SJSA1 (cell line): ENCODE data around the gene KCNQ1. TPM values are rescaled to one million over a fixed set of nuclear protein-coding genes. Genes with fewer than 3 reads are reported as not detected.
A peak's percentile ranks its signal among the peaks of the same experiment; 100 is the strongest.

Source experiments
- DNase-seq, 2 experiments: peaks; one replicate each; pipeline ENCODE4 v3.0.0-alpha.2; 2015 to 2020; ENCODE audit warnings: low spot score in 2 of 2, low read depth in 1 of 2
- H3K27ac ChIP-seq: fragments of 250-450 bp; sonication (Bioruptor Pico); 2 replicates; pipeline ENCODE4 v1.5.1; 2020; ENCODE audit warnings: mild to moderate bottlenecking, moderate library complexity
- H3K27me3 ChIP-seq: fragments of 250-450 bp; sonication (Bioruptor Pico); replicated peaks from 2 replicates; pipeline ENCODE4 v1.5.1; 2020; ENCODE audit warnings: mild to moderate bottlenecking, moderate library complexity
- H3K36me3 ChIP-seq: fragments of 250-450 bp; sonication (Bioruptor Pico); 2 replicates; pipeline ENCODE4 v1.5.1; 2020; ENCODE audit warnings: mild to moderate bottlenecking
- H3K4me1 ChIP-seq: fragments of 250-450 bp; sonication (Bioruptor Pico); replicated peaks from 2 replicates; pipeline ENCODE4 v1.6.1; 2021; ENCODE audit warnings: mild to moderate bottlenecking
- H3K4me3 ChIP-seq: fragments of 250-450 bp; sonication (Bioruptor Pico); 2 replicates; pipeline ENCODE4 v1.5.1; 2020; ENCODE audit warnings: mild to moderate bottlenecking
- H3K9me3 ChIP-seq: fragments of 250-450 bp; sonication (Bioruptor Pico); replicated peaks from 2 replicates; pipeline ENCODE4 v1.5.1; 2020; ENCODE audit warnings: mild to moderate bottlenecking
- total RNA-seq: library from RNA; depleted of rRNA; stranded (reverse); fragments of >200 nt; shearing (Covaris generic); gene quantifications from 2 replicates; pipeline ENCODE4 v1.2.3, GENCODE V29; 2014

KCNQ1 gene
- total RNA-seq, 1 experiment from 2014 or later = not detected

- H3K27me3 ChIP-seq = no peaks in the 10 kb centered on the region
- peaks cover 35% of the 10 kb centered on the region for H3K36me3 ChIP-seq
- no peaks in the 10 kb centered on the region for H3K9me3 ChIP-seq
- peaks cover 10% of the 10 kb centered on the region for H3K4me1 ChIP-seq
- DNase-seq = peak in 1 of 2 experiments; percentile 38
- H3K4me3 ChIP-seq = no peak overlapping the region
- H3K27ac ChIP-seq = no peak overlapping the region
Measured at GRCh38 chr11:2670541-2671100, 225.8 kb downstream of the KCNQ1 start.

- Histone ChIP-seq H3K27ac (no peak overlapping the region), H3K4me1 (peaks cover 10% of the 10 kb centered on the region), H3K36me3 (peaks cover 35% of the 10 kb centered on the region), H3K4me3 (no peak overlapping the region), H3K9me3 (no peaks in the 10 kb centered on the region), H3K27me3 (no peaks in the 10 kb centered on the region)
- peak in 1 of 2 experiments; percentile 37 for DNase-seq
Measured at GRCh38 chr11:2671748-2672147, 226.9 kb downstream of the KCNQ1 start.

GRCh38 chr11:2672553-2673249 is 227.9 kb downstream of the KCNQ1 start:
- peak in 1 of 2 experiments; percentile 35 for DNase-seq
- H3K36me3 ChIP-seq = peaks cover 35% of the 10 kb centered on the region
- H3K4me3 ChIP-seq = no peak overlapping the region
- H3K4me1 ChIP-seq = peaks cover 10% of the 10 kb centered on the region
- no peak overlapping the region for H3K27ac ChIP-seq
- H3K27me3 ChIP-seq = no peaks in the 10 kb centered on the region
- no peaks in the 10 kb centered on the region for H3K9me3 ChIP-seq

- Histone ChIP-seq H3K9me3 (no peaks in the 10 kb centered on the region), H3K27ac (no peak overlapping the region), H3K36me3 (peaks cover 31% of the 10 kb centered on the region), H3K27me3 (no peaks in the 10 kb centered on the region), H3K4me3 (no peak overlapping the region), H3K4me1 (peaks cover 10% of the 10 kb centered on the region)
- peak in 1 of 2 experiments; percentile 31 for DNase-seq
Measured at GRCh38 chr11:2673250-2673610, 228.4 kb downstream of the KCNQ1 start.

- H3K4me3 ChIP-seq = no peak overlapping the region
- peaks cover 25% of the 10 kb centered on the region for H3K36me3 ChIP-seq
- no peaks in the 10 kb centered on the region for H3K9me3 ChIP-seq
- H3K4me1 ChIP-seq = peaks cover 10% of the 10 kb centered on the region
- no peak overlapping the region for H3K27ac ChIP-seq
- peak; percentile 38 to 54 for DNase-seq
- no peaks in the 10 kb centered on the region for H3K27me3 ChIP-seq
Measured at GRCh38 chr11:2673871-2674471, 229.2 kb downstream of the KCNQ1 start.

- Histone ChIP-seq H3K36me3 (peaks cover 21% of the 10 kb centered on the region), H3K4me3 (no peak overlapping the region), H3K27me3 (no peaks in the 10 kb centered on the region), H3K27ac (no peak overlapping the region), H3K9me3 (no peaks in the 10 kb centered on the region), H3K4me1 (peaks cover 10% of the 10 kb centered on the region)
- peak in 1 of 2 experiments; percentile 37 for DNase-seq
Measured at GRCh38 chr11:2674658-2675131, 229.9 kb downstream of the KCNQ1 start.

GRCh38 chr11:2675540-2675939 is 230.7 kb downstream of the KCNQ1 start:
- DNase-seq = peak in 1 of 2 experiments; percentile 39
- H3K4me3 ChIP-seq = no peak overlapping the region
- H3K36me3 ChIP-seq = peaks cover 20% of the 10 kb centered on the region
- no peaks in the 10 kb centered on the region for H3K9me3 ChIP-seq
- H3K27me3 ChIP-seq = no peaks in the 10 kb centered on the region
- no peak overlapping the region for H3K27ac ChIP-seq
- peaks cover 10% of the 10 kb centered on the region for H3K4me1 ChIP-seq

- Histone ChIP-seq H3K4me3 (no peak overlapping the region), H3K27me3 (no peaks in the 10 kb centered on the region), H3K9me3 (no peaks in the 10 kb centered on the region), H3K36me3 (peaks cover 18% of the 10 kb centered on the region), H3K4me1 (peaks cover 10% of the 10 kb centered on the region), H3K27ac (no peak overlapping the region)
- DNase-seq = no peak
Measured at GRCh38 chr11:2677127-2677526, 232.3 kb downstream of the KCNQ1 start.

GRCh38 chr11:2678396-2678795 is 233.6 kb downstream of the KCNQ1 start:
- DNase-seq = no peak
- H3K36me3 ChIP-seq = peaks cover 14% of the 10 kb centered on the region
- no peaks in the 10 kb centered on the region for H3K27me3 ChIP-seq
- H3K27ac ChIP-seq = no peak overlapping the region
- H3K9me3 ChIP-seq = no peaks in the 10 kb centered on the region
- H3K4me1 ChIP-seq = peaks cover 10% of the 10 kb centered on the region
- no peak overlapping the region for H3K4me3 ChIP-seq

- no peak overlapping the region for H3K27ac ChIP-seq
- no peaks in the 10 kb centered on the region for H3K27me3 ChIP-seq
- no peaks in the 10 kb centered on the region for H3K9me3 ChIP-seq
- peaks cover 11% of the 10 kb centered on the region for H3K36me3 ChIP-seq
- peaks cover 4% of the 10 kb centered on the region for H3K4me1 ChIP-seq
- H3K4me3 ChIP-seq = no peak overlapping the region
- DNase-seq = peak in 1 of 2 experiments; percentile 24
Measured at GRCh38 chr11:2679011-2679676, 234.3 kb downstream of the KCNQ1 start.

- H3K9me3 ChIP-seq = no peaks in the 10 kb centered on the region
- H3K4me1 ChIP-seq = no peaks in the 10 kb centered on the region; the same call in 1 of the 2 replicates
- H3K36me3 ChIP-seq = peaks cover 20% of the 10 kb centered on the region
- H3K4me3 ChIP-seq = no peak overlapping the region
- no peak overlapping the region for H3K27ac ChIP-seq
- no peaks in the 10 kb centered on the region for H3K27me3 ChIP-seq
- peak in 1 of 2 experiments; percentile 33 for DNase-seq
Measured at GRCh38 chr11:2681408-2682145, 236.8 kb downstream of the KCNQ1 start.

GRCh38 chr11:2683806-2684205 is 239.0 kb downstream of the KCNQ1 start:
- H3K27me3 ChIP-seq = no peaks in the 10 kb centered on the region
- H3K4me1 ChIP-seq = no peaks in the 10 kb centered on the region; the same call in 1 of the 2 replicates
- no peaks in the 10 kb centered on the region for H3K9me3 ChIP-seq
- no peak overlapping the region for H3K4me3 ChIP-seq
- DNase-seq = no peak
- H3K27ac ChIP-seq = no peak overlapping the region
- peaks cover 38% of the 10 kb centered on the region for H3K36me3 ChIP-seq

GRCh38 chr11:2684581-2684980 is 239.8 kb downstream of the KCNQ1 start:
- Histone ChIP-seq H3K4me1 (no peaks in the 10 kb centered on the region; the same call in 1 of the 2 replicates), H3K9me3 (no peaks in the 10 kb centered on the region)

More at GRCh38 chr11:2684581-2684980, 239.8 kb downstream of the KCNQ1 start:
- peaks cover 45% of the 10 kb centered on the region for H3K36me3 ChIP-seq
- no peaks in the 10 kb centered on the region for H3K27me3 ChIP-seq
- DNase-seq = no peak
- no peak overlapping the region for H3K4me3 ChIP-seq
- no peak overlapping the region for H3K27ac ChIP-seq
